ENCODE data around the gene FIGN.

GRCh38 chr2:163733956-163734355 is 1.9 kb downstream of the FIGN start:
- TF ChIP-seq ELF1 (CRISPR knock-in tag; IDR thresholded peaks at IDR 0.05) (no peak), HNRNPLL (IDR thresholded peaks at IDR 0.05; ENCODE audit: low read depth, low read length, poor library complexity, severe bottlenecking) (no peak), CEBPB (IDR thresholded peaks at IDR 0.05; ENCODE audit: borderline replicate concordance, low read depth, low read length) (no peak), TARDBP (CRISPR knock-in tag; IDR thresholded peaks at IDR 0.05) (no peak)

Data from HepG2 (cell line).